Activated naive CD4-positive, alpha-beta T cell treated with anti-CD3 and anti-CD28 coated beads for 36 hours (primary cell): ENCODE results near the gene MBD2. TPM values are rescaled to one million over a fixed set of nuclear protein-coding genes. Genes with fewer than 3 reads are reported as not detected.

Source experiments
- CTCF ChIA-PET: fragments of 350-600 bp; sonication (Branson Sonifier 250); formaldehyde crosslinking; loops from one replicate; lab custom pipeline; 2021; ENCODE audit warnings: antibody characterized with exemption; lab: Charles Lee
- DNase-seq: peaks from one replicate; pipeline ENCODE4 v3.0.0-alpha.2; 2020
- H3K27ac Mint-ChIP-seq: one replicate; pipeline ENCODE4 v1.8.0; 2021; ENCODE audit warnings: mild to moderate bottlenecking, mixed read lengths
- H3K27me3 Mint-ChIP-seq: one replicate; pipeline ENCODE4 v1.8.0; 2021; ENCODE audit warnings: low read depth, mixed read lengths
- H3K36me3 Mint-ChIP-seq: one replicate; pipeline ENCODE4 v1.8.0; 2021; ENCODE audit warnings: low read depth, mixed read lengths
- H3K4me1 Mint-ChIP-seq: one replicate; pipeline ENCODE4 v1.8.0; 2021; ENCODE audit warnings: low read depth, mixed read lengths
- H3K4me3 Mint-ChIP-seq: one replicate; pipeline ENCODE4 v1.8.0; 2021; ENCODE audit warnings: mild to moderate bottlenecking, moderate library complexity, mixed read lengths
- H3K9me3 Mint-ChIP-seq: one replicate; pipeline ENCODE4 v1.8.0; 2021; ENCODE audit warnings: mixed read lengths
- intact Hi-C: fragments of 100-400 bp; cut with micrococcal nuclease; formaldehyde crosslinking; loops from one replicate; pipeline ENCODE4 v1.15.1; 2023
- total RNA-seq, 2 experiments: library from RNA; stranded (reverse); gene quantifications; one replicate each; pipeline ENCODE4 v1.2.3, GENCODE V29; 2021

Gene MBD2
- total RNA-seq, 2 experiments from 2014 or later, result 102 to 103 TPM

DNA sequence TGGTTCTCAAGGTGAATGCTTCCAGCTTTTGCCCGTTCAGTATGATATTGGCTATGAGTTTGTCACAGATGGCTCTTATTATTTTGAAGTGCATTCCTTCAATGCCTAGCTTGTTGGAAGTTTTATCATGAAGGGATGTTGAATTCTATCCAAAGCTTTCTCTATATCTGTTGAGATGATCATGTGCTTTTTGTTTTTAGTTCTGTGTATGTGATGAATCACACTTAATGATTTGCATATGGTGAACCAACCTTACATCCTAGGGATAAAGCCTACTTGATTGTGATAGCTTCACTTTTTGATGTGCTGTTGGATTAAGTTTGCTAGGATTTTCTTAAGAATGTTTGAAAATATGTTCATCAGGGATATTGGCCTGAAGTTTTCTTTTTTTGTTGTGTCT is 112.1 kb downstream of the MBD2 start:
- CTCF ChIA-PET, result interaction anchor here (0.5 to 0.7 kb wide), 2 partner anchors 9 to 11 kb away, joined by 3 to 4 read pairs; no protein-coding TSS in a partner anchor
- intact Hi-C loops, result no loop called here
- no peak for DNase-seq
- peaks cover 5% of the 10 kb centered on the region for H3K27me3 Mint-ChIP-seq
- no peak overlapping the region for H3K27ac Mint-ChIP-seq
- H3K4me1 Mint-ChIP-seq, result no peaks in the 10 kb centered on the region
- no peaks in the 10 kb centered on the region for H3K36me3 Mint-ChIP-seq
- H3K9me3 Mint-ChIP-seq, result no peaks in the 10 kb centered on the region
- H3K4me3 Mint-ChIP-seq, result no peak overlapping the region

DNA sequence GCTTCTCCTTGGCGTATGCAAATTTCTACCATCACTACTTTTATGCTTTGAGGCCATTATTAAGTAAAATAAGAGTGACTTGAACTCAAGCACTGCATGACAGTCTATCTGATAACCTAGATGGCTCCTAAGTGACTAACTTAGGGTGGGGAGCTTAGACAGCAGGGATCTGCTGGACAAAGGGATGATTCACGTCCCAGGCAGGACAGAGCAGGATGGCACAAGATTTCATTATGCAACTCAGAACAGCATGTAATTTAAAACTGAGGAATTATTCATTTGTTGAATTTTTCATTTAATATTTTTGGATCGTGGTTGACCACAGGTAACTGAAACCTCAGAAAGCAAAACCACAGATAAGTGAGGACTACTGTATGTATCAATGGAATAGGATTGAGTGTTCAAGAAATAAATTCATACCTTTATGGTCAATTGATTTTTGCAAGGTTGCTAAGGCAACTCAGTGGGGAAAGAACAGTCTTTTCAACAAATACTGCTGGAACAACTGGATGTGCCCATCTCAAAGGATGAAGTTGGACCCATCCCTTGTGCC is 115.3 kb downstream of the MBD2 start:
- DNase-seq, result no peak
- no peaks in the 10 kb centered on the region for H3K9me3 Mint-ChIP-seq
- CTCF ChIA-PET, result no interaction called here
- no peak overlapping the region for H3K27ac Mint-ChIP-seq
- H3K4me3 Mint-ChIP-seq, result no peak overlapping the region
- no peaks in the 10 kb centered on the region for H3K4me1 Mint-ChIP-seq
- intact Hi-C loops, result no loop called here
- peaks cover 5% of the 10 kb centered on the region for H3K27me3 Mint-ChIP-seq
- no peaks in the 10 kb centered on the region for H3K36me3 Mint-ChIP-seq

DNA sequence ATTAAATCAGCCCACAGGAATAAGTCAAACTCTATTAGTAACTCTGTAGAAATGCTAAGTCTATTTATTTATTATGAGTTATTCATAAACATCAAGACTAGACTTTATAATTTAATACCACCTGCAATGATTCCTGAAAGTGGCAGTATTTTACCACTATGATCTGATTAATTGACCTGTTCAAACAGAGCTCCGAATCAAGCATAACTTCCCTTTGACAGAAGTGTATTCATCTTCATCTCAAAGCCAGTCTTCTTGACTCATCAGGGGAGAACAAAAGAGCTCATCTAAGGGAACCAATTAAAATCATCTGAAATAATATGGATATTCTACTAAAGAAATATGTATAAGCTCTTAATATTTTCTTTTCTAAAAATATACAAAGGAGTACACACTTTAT is 122.3 kb downstream of the MBD2 start:
- intact Hi-C loops, result no loop called here
- no peak overlapping the region for H3K27ac Mint-ChIP-seq
- H3K4me3 Mint-ChIP-seq, result no peak overlapping the region
- CTCF ChIA-PET, result interaction anchor here (1.0 kb wide), 1 partner anchor 18 kb away, joined by 3 read pairs; no protein-coding TSS in a partner anchor
- DNase-seq, result no peak
- H3K4me1 Mint-ChIP-seq, result no peaks in the 10 kb centered on the region
- peaks cover 3% of the 10 kb centered on the region for H3K9me3 Mint-ChIP-seq
- no peaks in the 10 kb centered on the region for H3K27me3 Mint-ChIP-seq
- no peaks in the 10 kb centered on the region for H3K36me3 Mint-ChIP-seq

Other genes starting within 250 kb of the MBD2 start
- 10 to 100 TPM; 16.0 to 17.4 TPM for gene POLI, start 44.8 kb upstream of the MBD2 start, total RNA-seq
- not detected for gene STARD6, start 133.2 kb upstream of the MBD2 start, total RNA-seq
- 10 to 100 TPM; 10.2 to 11.5 TPM for gene C18orf54, start 133.2 kb upstream of the MBD2 start, total RNA-seq